ENCODE data around the gene MACF1. TPM values are rescaled to one million over a fixed set of nuclear protein-coding genes. Genes with fewer than 3 reads are reported as not detected.

MACF1 gene
- total and polyA plus RNA-seq, 2 of the 13 experiments (the other 11 are each of a cell fraction or from before 2014, with no cell fraction given) = 36.7 to 65.4 TPM

GRCh38 chr1:39415553-39415952 lies 211.1 kb downstream of the MACF1 start:
- peaks cover 63% of the 10 kb centered on the region for H3K4me1 ChIP-seq (ENCODE audit: insufficient read depth, low read length)
- ChIA-PET POLR2A (no interaction called here), CTCF (ENCODE audit: low intra/inter-chr PET ratio, low total read pairs) (no interaction called here)
- no peak for FAIRE-seq
- peak overlapping the region; percentile 33; the same call in 1 of the 2 replicates for H3K4me2 ChIP-seq (ENCODE audit: low read depth, low read length)
- H3K36me3 ChIP-seq (replicated peaks in 1 of 2; ENCODE audit: control insufficient read depth in 1 of 2, insufficient read depth in 2 of 2, low read length in 2 of 2) = peaks cover 1 to 17% of the 10 kb centered on the region in 2 experiments; a peak in 3 of 5 replicates
- H3K27ac ChIP-seq (ENCODE audit: extremely low read length, insufficient read depth, low read length) = no peak overlapping the region
- in situ Hi-C loops (cut with HindIII; ENCODE audit: extremely low pct_ligation_motif_present, low pct_unique_long_range_greater_than_20kb) = no loop called here
- H4K20me1 ChIP-seq (ENCODE audit: insufficient read depth, low read length) = peaks cover 22% of the 10 kb centered on the region
- ATAC-seq = no peak
- no peak for DNase-seq (ENCODE audit: low spot score)
- no peaks in the 10 kb centered on the region for H3K9me3 ChIP-seq (ENCODE audit: low read length)
- H2AFZ ChIP-seq (ENCODE audit: low read length) = no peak overlapping the region
- 97% methylated on average over 9 of the region's 9 CpGs for WGBS (ENCODE audit: low lambda C conversion rate)
- no peaks in the 10 kb centered on the region for H3K27me3 ChIP-seq (ENCODE audit: control insufficient read depth in 1 of 2, insufficient read depth in 2 of 2, low read length in 2 of 2)
- BruUV-seq (replicated peaks) = no TSS peak
- H3K9ac ChIP-seq (ENCODE audit: insufficient read depth, low read depth, low read length) = no peak overlapping the region
- no peak overlapping the region for H3K4me3 ChIP-seq (replicated peaks in 1 of 3; ENCODE audit: insufficient read depth in 1 of 3, low read depth in 2 of 3, low read length in 3 of 3)
- intact Hi-C loops (cut with micrococcal nuclease; ENCODE audit: unreplicated experiment) = no loop called here
- H3K79me2 ChIP-seq (ENCODE audit: insufficient read depth, low read length) = peaks cover 70% of the 10 kb centered on the region
- no peak for TF ChIP-seq ZNF782 (CRISPR knock-in tag; IDR thresholded peaks at IDR 0.05; ENCODE audit: borderline replicate concordance)
- TF ChIP-seq FOXK1 (CRISPR knock-in tag; IDR thresholded peaks at IDR 0.05; ENCODE audit: borderline replicate concordance, low read depth) = no peak
- no peak for TF ChIP-seq ZNF547 (CRISPR knock-in tag; IDR thresholded peaks at IDR 0.05)
- no peak for TF ChIP-seq FOXP4 (CRISPR knock-in tag; IDR thresholded peaks at IDR 0.05)
- TF ChIP-seq ZSCAN20 (CRISPR knock-in tag; IDR thresholded peaks at IDR 0.05; ENCODE audit: borderline replicate concordance) = no peak
- TF ChIP-seq BATF2 (CRISPR knock-in tag; IDR thresholded peaks at IDR 0.05) = no peak
- TF ChIP-seq ATF4 (CRISPR knock-in tag; IDR thresholded peaks at IDR 0.05) = no peak
- no peak for TF ChIP-seq ZNF737 (CRISPR knock-in tag; IDR thresholded peaks at IDR 0.05; ENCODE audit: borderline replicate concordance)
- no peak for TF ChIP-seq ATRX (CRISPR knock-in tag; IDR thresholded peaks at IDR 0.05; ENCODE audit: borderline replicate concordance)
- no peak for TF ChIP-seq ZEB1 (IDR thresholded peaks at IDR 0.05; ENCODE audit: insufficient replicate concordance, low read depth)
- TF ChIP-seq FOXJ3 (CRISPR knock-in tag; IDR thresholded peaks at IDR 0.05; ENCODE audit: borderline replicate concordance) = no peak
- no peak for TF ChIP-seq TIGD3 (CRISPR knock-in tag; IDR thresholded peaks at IDR 0.05; ENCODE audit: borderline replicate concordance)
- no peak for TF ChIP-seq ZNF646 (CRISPR knock-in tag; IDR thresholded peaks at IDR 0.05)

Measured in HepG2 (cell line).